Measurements from ENCODE around the gene TMED4.

TMED4 gene

DNA sequence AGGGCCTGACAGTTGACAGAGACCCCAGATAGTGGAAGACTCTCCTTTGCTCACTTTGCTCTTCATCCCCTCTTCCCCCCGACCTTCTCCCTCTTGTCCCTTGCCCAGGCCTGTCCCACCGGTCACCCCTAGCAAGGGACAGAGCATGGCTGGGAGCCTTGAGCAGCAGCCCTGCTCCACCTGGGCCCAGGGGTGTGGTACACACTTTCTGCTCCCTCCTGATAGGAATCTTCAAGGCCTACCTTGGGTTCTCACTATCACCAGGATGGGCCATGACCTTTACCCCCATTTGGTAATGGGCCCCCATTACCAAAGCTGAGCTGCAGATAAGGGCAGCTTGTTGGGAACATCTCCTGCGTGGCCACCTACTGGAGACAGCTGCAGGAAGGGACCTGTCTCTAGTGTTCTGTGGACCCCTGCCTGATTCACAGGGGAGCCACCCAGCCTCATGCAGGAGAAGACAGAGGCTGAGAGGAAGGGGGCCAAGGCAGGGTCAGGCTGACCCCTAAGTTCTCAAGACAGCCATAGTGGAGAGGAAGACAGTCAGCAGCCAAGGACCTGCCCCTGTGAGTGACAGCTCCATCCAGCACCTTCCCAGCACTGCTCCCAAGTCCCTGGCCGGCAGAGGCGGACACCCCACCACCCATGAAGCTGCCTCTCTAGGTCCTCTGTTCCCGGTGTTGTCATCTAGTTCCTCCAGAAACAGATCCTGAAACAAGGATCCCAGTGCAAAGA, 40.0 kb downstream of the TMED4 start:
- Histone ChIP-seq H3K9ac (ENCODE audit: low read length) (no peak overlapping the region), H3K9me3 (ENCODE audit: control insufficient read depth, low read depth, low read length) (no peaks in the 10 kb centered on the region), H3K4me3 (ENCODE audit: low read length) (no peak overlapping the region), H3K4me1 (ENCODE audit: control insufficient read depth, low read depth, low read length) (no peaks in the 10 kb centered on the region), H3K27ac (ENCODE audit: low read length) (no peak overlapping the region), H3K36me3 (ENCODE audit: control insufficient read depth, low read depth, low read length) (no peaks in the 10 kb centered on the region), H3K27me3 (ENCODE audit: control insufficient read depth, insufficient read depth, low read length) (no peaks in the 10 kb centered on the region)

DNA sequence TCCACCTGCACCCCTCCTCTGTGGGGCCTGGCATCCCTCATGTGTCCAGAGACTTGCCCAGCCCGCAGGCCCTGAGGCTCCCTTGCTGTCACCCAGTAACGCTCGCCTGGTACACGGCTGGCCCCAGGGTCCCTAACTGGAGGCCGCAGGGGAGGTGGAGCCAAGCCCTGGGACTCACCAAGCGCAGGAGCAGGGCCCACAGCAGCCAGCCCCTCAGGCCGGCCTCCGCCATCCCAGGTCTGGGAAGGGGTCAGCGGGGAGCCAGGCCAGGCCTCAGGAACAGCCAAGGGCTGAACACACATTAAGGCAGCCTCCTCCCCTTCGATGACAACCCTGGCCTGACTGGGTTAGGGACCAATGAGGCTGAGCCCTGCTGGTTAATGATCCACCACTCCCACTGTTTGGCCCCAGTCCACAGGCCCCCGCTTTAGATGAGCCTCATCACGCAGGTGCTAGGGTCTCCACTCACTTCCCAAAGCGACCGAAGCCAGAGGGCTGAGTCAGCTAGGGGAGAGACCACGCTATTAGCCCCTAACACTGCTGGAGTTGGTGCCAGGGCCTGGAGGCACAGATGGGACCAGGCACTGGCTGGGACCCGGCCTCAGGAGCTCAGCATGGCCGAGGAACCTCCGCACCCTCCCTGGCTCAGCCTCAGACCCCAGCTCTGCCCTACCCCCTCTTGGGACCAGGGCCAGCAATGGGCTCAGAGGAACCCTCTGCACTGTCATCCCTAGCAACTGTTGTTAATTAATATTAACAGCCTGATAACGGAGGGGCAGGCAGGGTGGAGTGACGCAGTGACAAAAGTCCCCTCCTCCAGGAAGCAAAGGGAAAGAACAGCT, 40.8 kb downstream of the TMED4 start, which contains the start of gene NPC1L1:
NPC1L1 (minus strand) TSS at position 303 of the 842 bp plus-strand sequence; CDS start at position 232, 71 bp downstream.
- Histone ChIP-seq H3K27me3 (ENCODE audit: control insufficient read depth, insufficient read depth, low read length) (no peaks in the 10 kb centered on the region), H3K27ac (ENCODE audit: low read length) (no peak within 1 kb of the TSS), H3K9ac (ENCODE audit: low read length) (no peak within 1 kb of the TSS), H3K4me3 (ENCODE audit: low read length) (no peak within 1 kb of the TSS), H3K36me3 (ENCODE audit: control insufficient read depth, low read depth, low read length) (no peaks in the 10 kb centered on the region), H3K4me1 (ENCODE audit: control insufficient read depth, low read depth, low read length) (no peaks in the 10 kb centered on the region), H3K9me3 (ENCODE audit: control insufficient read depth, low read depth, low read length) (no peaks in the 10 kb centered on the region)

DNA sequence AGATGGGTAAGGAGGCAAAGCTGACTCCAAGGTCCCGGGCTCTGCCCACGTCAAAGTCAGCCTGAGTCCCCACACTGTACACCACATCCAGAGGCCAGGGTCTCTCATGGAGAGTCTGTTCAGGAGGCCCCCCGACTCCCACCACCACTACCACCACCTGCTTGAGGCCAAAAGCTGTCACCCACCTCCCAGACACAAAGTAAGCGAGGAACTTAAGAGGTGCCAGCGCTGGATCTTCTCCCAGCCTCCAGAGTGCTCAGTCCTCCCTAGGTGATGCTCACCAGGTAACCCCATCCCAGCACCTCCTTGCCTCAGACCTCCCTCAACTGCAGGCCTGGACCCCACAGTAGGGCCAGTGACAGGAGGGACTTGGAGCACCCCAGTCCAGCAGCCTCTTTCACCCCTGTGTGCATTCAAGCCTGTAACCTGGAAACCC, 41.4 kb downstream of the TMED4 start:
- H3K4me3 ChIP-seq (ENCODE audit: low read length), result no peak overlapping the region
- no peak overlapping the region for H3K9ac ChIP-seq (ENCODE audit: low read length)
- no peaks in the 10 kb centered on the region for H3K9me3 ChIP-seq (ENCODE audit: control insufficient read depth, low read depth, low read length)
- H3K27ac ChIP-seq (ENCODE audit: low read length), result no peak overlapping the region
- no peaks in the 10 kb centered on the region for H3K4me1 ChIP-seq (ENCODE audit: control insufficient read depth, low read depth, low read length)
- no peaks in the 10 kb centered on the region for H3K27me3 ChIP-seq (ENCODE audit: control insufficient read depth, insufficient read depth, low read length)
- H3K36me3 ChIP-seq (ENCODE audit: control insufficient read depth, low read depth, low read length), result no peaks in the 10 kb centered on the region

DNA sequence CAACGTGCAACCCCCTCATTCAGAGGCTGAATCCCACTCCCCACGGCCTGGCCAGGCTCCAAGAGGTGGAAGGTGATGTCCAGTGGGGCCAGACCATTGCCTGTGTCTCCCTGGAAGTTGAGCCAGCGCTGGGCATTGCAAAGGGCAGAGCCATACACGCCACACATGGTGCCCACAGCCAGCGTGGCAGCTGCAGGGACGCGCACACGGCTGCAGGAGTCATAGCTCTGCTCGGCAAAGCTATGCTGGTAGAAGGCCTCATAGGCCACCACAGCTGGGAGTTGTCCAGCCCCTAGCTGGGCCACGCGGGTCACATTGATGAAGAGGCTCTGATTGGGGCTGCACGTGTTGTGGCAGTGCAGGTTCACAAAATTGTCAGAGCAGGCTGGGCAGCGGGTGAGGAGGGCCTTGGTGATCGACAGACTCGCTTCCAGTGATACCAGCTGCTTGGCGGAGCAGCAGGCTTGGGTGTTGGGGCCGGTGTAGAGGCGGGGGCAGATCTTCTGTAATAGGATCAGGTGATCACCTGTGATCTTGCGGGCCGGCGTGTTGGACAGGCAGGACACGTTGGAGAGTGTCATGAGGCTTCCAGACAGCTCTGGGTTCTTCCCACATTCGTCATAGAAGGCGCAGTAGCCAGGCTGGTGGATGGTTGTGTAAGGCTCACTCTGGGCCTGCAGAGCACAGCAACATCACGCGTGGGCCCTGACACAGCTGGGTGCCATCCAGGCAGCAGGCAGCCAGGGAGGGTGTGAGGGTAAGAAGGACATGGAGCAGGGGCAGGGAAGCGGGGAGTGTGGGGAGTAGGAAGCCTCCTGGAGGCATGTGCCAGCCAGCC, 42.1 kb downstream of the TMED4 start:
- H3K27me3 ChIP-seq (ENCODE audit: control insufficient read depth, insufficient read depth, low read length), result no peaks in the 10 kb centered on the region
- H3K36me3 ChIP-seq (ENCODE audit: control insufficient read depth, low read depth, low read length), result no peaks in the 10 kb centered on the region
- H3K4me3 ChIP-seq (ENCODE audit: low read length), result no peak overlapping the region
- H3K9me3 ChIP-seq (ENCODE audit: control insufficient read depth, low read depth, low read length), result no peaks in the 10 kb centered on the region
- H3K9ac ChIP-seq (ENCODE audit: low read length), result no peak overlapping the region
- no peaks in the 10 kb centered on the region for H3K4me1 ChIP-seq (ENCODE audit: control insufficient read depth, low read depth, low read length)
- no peak overlapping the region for H3K27ac ChIP-seq (ENCODE audit: low read length)

DNA sequence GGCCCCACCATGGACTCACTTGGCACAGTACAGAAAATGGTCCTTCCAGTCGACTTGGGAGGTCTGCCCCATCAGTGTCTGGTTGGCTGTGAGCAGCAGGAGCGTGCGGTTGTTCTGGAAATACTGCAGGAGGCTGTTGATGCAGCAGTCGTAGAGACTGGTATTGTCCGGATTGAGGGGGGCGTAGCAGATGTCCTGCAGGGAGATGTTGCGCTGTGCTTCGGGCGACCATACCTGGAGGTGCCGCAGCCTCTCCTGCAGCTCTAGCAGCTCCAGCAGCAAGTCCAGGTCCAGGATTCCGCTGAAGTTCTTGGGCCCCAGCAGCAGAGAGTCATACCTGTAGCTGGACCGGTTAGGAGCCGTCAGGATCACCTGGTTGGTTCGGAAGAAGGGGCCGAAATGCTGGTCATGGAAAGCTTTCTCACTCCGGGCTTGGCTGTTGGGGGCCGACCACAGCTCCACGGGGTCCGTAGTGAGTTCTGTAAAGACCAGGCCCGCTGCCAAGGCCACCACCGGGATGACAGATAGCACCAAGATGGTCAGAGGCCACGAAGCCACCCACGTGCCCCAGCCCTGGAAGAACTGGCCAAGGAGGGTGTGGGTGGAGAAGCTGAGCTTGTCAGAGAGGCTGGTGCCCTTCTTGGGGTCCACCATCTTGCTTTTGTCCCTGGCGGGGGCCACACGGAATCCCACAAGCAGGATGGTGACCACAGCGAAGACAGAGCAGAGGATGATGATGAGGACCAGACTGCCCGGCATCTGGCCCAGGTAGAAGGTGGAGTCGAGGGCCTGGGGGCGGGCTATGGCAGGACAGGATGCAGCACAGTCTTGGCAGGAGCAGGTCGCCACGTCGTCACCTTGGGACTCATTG, 43.0 kb downstream of the TMED4 start:
- Histone ChIP-seq H3K27ac (ENCODE audit: low read length) (no peak overlapping the region), H3K4me3 (ENCODE audit: low read length) (no peak overlapping the region), H3K27me3 (ENCODE audit: control insufficient read depth, insufficient read depth, low read length) (no peaks in the 10 kb centered on the region), H3K9ac (ENCODE audit: low read length) (no peak overlapping the region), H3K9me3 (ENCODE audit: control insufficient read depth, low read depth, low read length) (no peaks in the 10 kb centered on the region), H3K36me3 (ENCODE audit: control insufficient read depth, low read depth, low read length) (no peaks in the 10 kb centered on the region), H3K4me1 (ENCODE audit: control insufficient read depth, low read depth, low read length) (no peaks in the 10 kb centered on the region)

DNA sequence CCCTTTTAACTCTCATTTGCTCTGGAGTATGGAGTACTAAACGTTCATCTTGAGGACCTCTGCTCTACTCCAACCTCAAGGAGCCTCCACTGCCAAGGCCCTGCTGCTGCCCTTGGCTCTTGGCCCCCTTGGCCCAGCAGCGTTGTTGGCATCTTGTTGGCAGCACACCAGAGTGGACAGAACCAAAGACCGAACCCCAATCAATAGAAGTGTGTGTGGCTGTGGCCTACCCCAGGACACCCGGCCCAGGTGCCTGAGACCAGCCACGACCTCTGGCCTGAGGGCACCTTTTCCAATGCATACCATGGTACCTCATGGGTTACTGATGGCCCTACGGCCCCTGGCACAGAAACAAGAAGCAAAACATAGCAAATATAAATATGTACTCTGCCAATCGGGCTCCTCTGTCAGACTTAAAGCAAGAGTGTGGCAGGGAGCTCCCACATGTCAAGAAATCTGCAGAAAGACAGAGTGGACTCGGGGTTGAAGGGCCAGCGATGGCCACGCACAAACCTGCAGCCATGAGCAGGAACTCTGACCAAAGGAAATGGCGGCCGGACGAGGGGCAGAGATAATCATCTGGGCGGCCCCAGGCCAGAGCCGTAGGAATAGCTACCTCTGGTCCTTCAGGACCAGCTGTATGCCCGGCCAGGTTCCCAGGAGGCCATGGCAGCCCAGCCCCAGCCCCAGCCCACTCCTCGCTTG, 43.8 kb downstream of the TMED4 start:
- H3K4me3 ChIP-seq (ENCODE audit: low read length), result no peak overlapping the region
- H3K27me3 ChIP-seq (ENCODE audit: control insufficient read depth, insufficient read depth, low read length), result no peaks in the 10 kb centered on the region
- no peaks in the 10 kb centered on the region for H3K36me3 ChIP-seq (ENCODE audit: control insufficient read depth, low read depth, low read length)
- no peak overlapping the region for H3K27ac ChIP-seq (ENCODE audit: low read length)
- no peaks in the 10 kb centered on the region for H3K4me1 ChIP-seq (ENCODE audit: control insufficient read depth, low read depth, low read length)
- H3K9me3 ChIP-seq (ENCODE audit: control insufficient read depth, low read depth, low read length), result no peaks in the 10 kb centered on the region
- no peak overlapping the region for H3K9ac ChIP-seq (ENCODE audit: low read length)

DNA sequence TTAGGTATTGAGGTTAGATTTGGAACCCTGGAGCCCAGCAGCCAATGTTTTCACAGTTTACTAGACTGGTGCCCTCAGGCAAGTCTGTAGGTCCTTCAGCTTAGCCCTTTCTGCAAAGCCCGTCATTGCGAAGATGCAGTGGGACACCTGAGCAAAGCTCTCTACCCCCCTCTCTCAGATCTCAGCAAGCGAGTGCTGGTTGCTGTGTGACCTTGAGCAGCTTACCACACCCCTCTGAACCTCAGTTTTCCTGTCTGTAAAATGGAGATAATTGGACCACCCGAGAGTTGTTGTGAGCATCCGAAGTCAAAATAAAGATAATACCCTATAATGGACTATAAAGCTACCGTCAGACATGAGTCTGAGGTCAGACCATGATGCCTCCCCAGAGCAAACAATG, 44.6 kb downstream of the TMED4 start:
- Histone ChIP-seq H3K27ac (ENCODE audit: low read length) (no peak overlapping the region), H3K4me3 (ENCODE audit: low read length) (no peak overlapping the region), H3K27me3 (ENCODE audit: control insufficient read depth, insufficient read depth, low read length) (no peaks in the 10 kb centered on the region), H3K9ac (ENCODE audit: low read length) (no peak overlapping the region), H3K9me3 (ENCODE audit: control insufficient read depth, low read depth, low read length) (no peaks in the 10 kb centered on the region), H3K4me1 (ENCODE audit: control insufficient read depth, low read depth, low read length) (no peaks in the 10 kb centered on the region), H3K36me3 (ENCODE audit: control insufficient read depth, low read depth, low read length) (no peaks in the 10 kb centered on the region)

DNA sequence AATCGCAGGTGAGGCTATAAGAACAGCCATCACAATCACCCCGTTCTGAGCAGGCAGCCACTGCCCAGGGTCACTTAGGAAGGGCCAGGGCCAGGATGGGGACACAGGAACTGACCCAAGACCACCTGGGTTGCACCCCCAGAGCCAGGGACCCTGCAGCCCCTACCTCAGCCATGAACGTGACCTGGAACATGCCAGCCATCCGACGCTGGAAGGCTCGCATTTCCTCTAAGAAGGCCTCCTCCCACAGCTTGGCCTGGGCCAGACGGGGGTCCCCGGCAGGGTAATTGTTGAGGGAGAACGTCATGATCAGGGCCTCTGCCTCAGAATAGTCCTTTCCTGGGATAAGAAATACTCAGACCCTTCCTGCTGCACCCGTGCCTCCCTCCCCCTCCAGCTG, 45.9 kb downstream of the TMED4 start:
- no peaks in the 10 kb centered on the region for H3K4me1 ChIP-seq (ENCODE audit: control insufficient read depth, low read depth, low read length)
- H3K4me3 ChIP-seq (ENCODE audit: low read length), result no peak overlapping the region
- H3K36me3 ChIP-seq (ENCODE audit: control insufficient read depth, low read depth, low read length), result no peaks in the 10 kb centered on the region
- H3K9ac ChIP-seq (ENCODE audit: low read length), result no peak overlapping the region
- H3K9me3 ChIP-seq (ENCODE audit: control insufficient read depth, low read depth, low read length), result no peaks in the 10 kb centered on the region
- no peaks in the 10 kb centered on the region for H3K27me3 ChIP-seq (ENCODE audit: control insufficient read depth, insufficient read depth, low read length)
- H3K27ac ChIP-seq (ENCODE audit: low read length), result no peak overlapping the region

DNA sequence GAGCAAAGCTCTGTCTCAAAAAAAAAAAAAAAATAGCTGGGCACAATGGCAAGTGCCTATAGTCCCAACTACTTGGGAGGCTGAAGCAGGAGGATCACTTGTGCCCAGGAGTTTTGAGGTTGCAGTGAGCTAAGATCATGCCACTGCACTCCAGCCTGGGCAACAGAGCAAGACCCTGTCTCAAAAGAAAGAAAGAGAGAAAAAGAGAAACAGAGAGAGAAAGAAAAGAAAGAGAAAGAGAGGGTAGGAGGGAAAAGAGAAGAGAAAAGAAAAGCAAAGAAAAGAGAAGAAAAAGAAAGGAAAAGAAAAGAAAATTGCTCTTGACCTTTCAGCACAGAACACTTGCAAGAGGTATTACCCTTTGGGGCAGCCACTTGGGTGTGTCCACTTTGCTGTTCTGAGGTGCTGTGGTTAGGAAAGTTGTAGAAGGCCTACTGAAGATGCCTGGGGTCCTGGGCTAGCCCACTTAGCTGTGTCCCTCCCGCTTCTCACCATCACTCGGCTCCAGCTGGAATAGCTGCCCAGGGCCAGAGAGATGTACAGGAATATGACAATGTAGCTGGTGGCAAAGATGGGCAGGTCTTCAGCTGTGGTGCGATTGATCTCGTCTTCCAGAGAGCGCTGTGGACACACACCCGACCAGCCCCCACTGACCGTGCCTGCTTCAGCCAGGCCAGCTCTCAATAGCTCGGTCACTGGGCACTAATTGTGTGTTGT, 46.5 kb downstream of the TMED4 start:
- no peak overlapping the region for H3K27ac ChIP-seq (ENCODE audit: low read length)
- H3K27me3 ChIP-seq (ENCODE audit: control insufficient read depth, insufficient read depth, low read length), result no peaks in the 10 kb centered on the region
- H3K9me3 ChIP-seq (ENCODE audit: control insufficient read depth, low read depth, low read length), result no peaks in the 10 kb centered on the region
- H3K4me1 ChIP-seq (ENCODE audit: control insufficient read depth, low read depth, low read length), result no peaks in the 10 kb centered on the region
- H3K9ac ChIP-seq (ENCODE audit: low read length), result no peak overlapping the region
- H3K36me3 ChIP-seq (ENCODE audit: control insufficient read depth, low read depth, low read length), result no peaks in the 10 kb centered on the region
- H3K4me3 ChIP-seq (ENCODE audit: low read length), result no peak overlapping the region

DNA sequence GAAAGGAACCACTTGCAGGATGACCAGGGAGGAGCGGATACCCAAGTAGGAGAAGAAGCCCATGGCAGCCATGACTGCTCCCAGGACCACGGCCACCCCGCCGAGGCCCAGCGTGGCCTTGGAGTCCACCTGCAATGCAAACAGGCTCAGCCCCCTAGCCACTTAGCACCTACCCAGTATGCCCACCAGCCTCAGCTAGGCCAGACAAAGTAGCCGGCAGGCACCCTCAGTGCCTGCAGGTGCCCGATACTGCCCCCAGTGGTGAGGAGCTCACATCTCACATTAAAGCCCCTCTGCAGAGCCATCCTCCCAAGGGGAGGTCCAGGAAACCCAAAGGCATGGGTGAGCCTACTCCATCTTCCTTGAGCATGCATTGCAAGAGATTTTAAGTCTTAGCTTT, 47.5 kb downstream of the TMED4 start:
- no peaks in the 10 kb centered on the region for H3K4me1 ChIP-seq (ENCODE audit: control insufficient read depth, low read depth, low read length)
- no peak overlapping the region for H3K27ac ChIP-seq (ENCODE audit: low read length)
- no peaks in the 10 kb centered on the region for H3K36me3 ChIP-seq (ENCODE audit: control insufficient read depth, low read depth, low read length)
- H3K27me3 ChIP-seq (ENCODE audit: control insufficient read depth, insufficient read depth, low read length), result no peaks in the 10 kb centered on the region
- no peak overlapping the region for H3K9ac ChIP-seq (ENCODE audit: low read length)
- no peaks in the 10 kb centered on the region for H3K9me3 ChIP-seq (ENCODE audit: control insufficient read depth, low read depth, low read length)
- no peak overlapping the region for H3K4me3 ChIP-seq (ENCODE audit: low read length)
